RCC 7860 (cell line): Measurements from ENCODE around the gene FOXL2NB.

ENCODE experiments used
- DNase-seq: peaks from one replicate; pipeline ENCODE4 v3.0.0-alpha.2; 2015; ENCODE audit warnings: low spot score
- FAIRE-seq: peaks from 2 replicates; lab custom pipeline; 2012; peaks lifted over from hg19 to GRCh38; lab: Jason Lieb, UNC

Gene FOXL2NB

DNA sequence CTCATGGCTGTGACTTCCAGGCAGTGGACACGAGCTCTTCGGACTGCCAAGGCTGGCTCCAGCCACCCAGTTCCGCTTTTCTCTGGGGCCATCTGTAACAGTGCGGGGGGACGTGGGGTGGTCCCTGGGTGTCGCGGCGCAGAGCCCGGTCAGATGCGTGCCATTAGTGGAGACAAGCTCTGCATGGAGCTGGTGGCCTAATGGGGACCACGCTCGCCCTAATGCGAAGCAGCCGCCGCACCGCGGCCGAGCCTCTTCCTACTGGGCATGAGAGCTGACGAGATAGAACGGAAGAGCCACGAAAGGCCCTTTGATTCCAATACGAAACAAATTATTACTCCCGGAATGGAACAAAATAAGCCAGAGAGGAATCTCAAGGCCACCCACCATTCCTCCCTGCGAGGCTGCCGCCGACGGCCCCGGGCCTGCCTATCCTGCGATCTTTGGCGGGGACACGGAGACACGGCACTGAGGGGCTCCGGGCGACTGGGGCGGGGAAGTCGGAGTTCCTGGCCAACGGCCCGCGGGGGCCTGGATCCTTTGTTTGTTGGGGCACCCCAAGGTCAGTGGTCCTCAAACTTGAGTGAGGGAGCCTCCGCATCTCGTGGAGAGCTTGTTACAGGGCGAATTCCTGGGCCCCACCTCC, 18.2 kb upstream of the FOXL2NB start:
- FAIRE-seq, result no peak
- no peak for DNase-seq

DNA sequence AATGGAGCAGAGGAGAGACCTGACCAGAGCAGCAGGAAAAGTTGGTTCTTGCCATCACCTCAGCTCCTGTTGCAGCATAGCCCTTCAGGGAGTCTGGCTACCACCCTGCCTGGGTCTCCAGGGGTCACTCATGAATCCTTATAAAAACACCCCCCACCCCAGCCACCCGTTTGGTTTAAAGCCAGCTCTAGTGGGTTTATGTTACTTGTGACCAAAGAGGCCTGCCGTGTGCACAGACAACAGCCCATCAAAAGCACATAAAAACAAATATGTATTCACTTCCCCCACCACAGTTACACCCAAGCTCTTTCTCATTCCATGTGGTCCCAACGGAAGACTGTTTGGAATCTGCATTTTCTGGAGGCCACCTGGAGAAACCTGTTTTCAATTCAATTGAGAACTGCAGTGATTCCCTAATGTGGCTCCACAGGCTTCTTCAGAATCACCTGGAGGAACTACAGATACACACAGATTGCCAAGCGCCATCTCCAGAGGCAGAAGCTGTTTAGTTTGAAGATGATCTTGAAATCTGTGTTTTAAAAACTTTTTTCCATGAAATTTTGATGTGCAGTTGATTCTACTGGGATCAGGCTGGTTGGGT, 13.8 kb upstream of the FOXL2NB start:
- no peak for DNase-seq
- FAIRE-seq, result no peak

DNA sequence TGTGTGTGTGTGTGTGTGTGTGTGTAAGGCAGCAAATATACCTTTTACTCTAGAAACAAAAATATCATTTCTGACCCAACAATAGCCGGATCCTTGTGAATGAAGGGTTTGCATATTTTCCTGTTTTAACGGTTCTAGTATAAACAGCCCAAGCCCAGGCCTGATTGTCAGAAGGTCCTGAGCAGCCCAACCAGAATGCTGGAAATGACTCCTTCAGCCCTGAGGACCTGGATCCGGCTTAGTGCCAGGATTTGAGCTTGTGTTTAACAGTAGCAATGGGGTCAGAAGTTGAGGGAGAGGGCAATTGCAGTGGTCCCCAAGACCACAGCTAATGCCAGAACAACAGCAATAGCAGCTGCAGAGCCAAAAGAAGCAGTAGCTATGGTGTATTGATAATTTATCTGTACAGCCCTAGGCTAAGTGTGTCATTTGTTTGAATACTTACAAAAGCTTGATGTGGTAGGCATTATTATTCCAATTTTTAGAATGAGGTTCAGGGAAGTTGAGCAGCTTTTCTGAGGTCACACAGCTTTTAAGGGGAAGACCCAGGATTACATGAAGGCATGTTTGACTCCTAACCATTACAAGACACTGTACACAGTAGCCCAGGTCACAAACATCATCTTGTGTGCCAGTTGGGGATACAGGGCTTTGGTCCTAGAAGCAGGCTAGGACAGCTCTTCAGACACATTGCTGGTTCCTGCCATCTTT, 12.9 kb upstream of the FOXL2NB start:
- DNase-seq (no peak), FAIRE-seq (no peak)

DNA sequence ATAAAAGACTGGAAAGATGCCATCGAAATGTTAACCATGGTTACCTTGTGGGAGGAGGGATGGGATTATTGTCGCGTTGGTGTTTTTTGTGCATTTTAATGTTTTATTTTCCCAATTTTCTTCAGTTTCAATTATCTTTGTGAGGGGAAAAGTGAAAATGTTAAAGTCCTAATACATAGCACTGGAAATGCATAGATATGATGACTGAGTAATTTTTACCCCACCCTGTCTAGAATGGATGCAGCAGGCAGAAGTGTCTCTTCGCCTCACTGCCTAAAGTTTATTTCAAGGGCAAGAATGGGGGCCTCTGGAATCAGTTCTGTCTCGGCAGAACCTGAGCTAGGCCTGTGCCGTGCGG, 11.5 kb upstream of the FOXL2NB start:
- DNase-seq (no peak), FAIRE-seq (no peak)

DNA sequence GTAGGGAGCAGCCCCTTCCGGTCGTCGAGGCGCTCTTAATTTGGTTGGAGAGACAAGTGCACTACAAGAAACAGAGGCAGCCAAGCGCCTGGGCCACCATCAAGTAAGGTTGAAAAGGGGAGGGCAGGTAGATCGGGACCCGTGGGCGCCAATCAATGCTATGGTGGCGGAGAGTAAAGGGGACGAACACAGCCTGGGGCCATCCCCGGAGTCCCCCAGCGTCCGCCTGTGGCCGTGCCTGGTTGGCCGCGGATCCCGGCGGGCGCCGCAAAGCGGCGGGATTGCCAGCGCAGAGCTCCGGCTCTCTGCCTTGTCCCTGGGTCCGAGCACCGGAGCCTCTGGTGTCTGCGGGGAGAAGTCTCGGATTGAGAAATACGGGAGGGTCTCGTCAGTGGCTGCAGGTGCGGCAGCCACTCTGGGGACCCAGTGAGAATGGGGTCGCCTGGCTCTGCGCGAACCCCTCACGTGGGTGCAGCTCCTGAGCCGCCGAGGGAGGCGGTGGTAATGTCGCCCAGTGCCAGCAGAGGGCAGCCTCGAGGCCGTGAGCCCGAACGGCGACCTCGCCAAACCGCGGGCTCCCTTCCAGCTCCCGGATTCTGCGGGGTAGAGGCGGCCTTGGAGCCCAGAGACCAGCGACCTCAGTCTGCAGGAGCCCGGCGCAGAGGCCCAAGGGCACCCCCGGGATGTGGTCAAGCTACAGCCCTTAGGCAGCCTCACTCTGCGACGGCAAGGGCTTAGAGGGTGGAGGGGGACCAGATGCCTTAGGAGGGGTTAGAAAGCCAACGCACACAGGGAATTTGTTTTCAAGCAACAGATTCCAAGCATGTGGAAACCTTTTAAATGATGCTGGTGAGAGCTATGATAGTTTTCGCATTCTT, 10.9 kb upstream of the FOXL2NB start:
- DNase-seq, result peak; percentile 13
- no peak for FAIRE-seq

DNA sequence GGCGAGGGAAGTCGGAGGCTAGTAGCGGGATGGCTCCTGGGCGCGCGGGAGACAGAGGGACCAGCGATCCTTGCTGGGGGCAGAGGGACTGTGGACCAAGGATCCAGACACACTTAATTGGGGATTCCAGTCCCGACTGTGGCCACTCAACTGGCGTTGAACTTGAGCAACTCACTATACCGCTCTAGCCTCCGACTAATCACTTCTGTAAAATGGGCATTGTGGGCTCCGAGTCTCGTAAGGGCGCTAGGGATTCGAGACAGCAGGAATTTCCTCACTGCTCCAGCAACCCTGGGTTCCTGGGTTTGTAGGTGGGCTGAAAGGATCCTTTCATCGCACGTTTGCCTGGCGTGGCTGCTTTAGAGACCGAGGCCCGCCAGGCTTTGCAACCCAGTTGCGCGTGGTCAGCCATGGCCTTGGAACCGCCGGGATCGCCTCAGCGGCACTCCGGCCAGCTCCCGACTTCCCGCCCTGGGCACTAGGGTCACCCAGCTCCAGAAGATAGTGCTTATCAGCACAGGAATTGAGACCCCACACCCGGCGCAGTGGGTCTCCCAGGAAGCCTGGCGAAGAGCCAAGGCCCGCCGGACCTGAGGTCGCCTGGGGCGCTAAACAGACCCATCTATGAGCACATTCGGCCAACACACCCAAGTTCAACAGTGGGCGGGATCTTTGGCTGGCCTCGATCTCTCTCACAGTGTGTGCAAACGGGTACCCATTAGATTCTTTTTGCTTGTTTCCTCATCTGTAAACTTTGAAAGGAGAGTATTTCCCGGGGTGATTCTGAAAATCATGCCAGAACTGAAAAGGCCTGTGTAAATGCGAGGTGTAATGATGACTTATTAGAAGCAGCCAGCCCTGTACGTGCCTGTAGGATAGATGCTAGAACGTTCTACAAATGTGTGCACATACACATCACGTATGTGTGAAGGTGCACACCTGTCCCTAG, 10.0 kb upstream of the FOXL2NB start:
- DNase-seq, result no peak

DNA sequence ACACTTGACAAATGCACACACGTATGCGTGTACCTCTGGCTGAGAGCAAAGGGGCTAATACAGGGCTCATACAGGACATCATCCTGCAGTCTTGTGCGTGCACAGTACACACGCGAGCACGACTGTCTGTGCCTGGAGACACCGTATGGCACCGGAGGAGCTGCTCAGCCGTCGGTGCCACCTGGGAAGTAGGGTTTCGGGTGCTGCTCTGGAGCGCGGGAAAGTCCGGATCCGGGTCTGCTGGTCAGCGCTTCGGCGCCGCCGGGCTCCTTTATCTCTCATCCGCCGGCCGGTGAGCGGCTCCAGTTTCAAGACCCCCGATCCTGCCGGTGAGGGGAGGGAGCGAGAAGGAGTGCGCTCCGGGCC, 9.3 kb upstream of the FOXL2NB start:
- no peak for FAIRE-seq
- no peak for DNase-seq

More for the DNA sequence above, 10.0 kb upstream of the FOXL2NB start:
- no peak for FAIRE-seq

DNA sequence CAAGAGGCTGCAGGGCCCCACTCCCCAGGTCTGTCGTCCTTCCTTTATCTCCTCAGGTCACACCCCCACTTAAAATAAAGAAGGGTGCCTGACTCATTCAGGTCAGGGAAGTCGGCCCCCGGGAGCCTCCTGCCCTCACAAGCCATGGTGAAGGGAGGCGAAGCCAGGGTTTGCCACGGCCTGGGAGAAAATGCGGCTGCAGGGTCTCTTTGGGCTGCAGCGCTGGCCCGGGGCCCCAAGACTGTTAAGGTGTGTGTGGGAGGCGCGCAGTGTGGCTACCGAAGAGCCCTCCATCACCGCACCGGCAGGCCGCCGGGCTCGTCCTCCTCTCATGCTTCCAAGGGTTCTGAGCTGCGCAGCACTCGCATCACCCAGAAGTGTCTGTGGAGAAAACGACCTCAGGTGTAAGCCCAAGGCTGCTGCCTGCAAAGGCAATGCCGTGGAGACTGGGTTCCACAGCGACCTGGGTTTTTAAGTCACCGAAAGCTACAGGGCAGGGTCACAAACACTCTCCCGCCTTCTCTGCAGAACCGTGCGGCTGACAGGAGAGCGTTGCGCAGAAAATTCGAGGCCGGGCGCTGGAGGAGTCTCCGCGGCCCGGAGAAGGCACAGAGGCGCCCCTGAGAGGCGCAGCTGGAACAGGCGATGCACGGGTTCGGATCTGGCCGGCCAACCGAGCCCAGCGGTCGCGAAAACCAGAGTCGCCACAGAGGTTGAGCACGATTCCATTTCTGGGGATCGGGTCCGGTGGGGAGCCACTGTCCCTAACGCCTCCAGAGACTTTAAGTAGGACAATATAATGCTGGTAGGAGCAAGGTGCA, 8.8 kb upstream of the FOXL2NB start:
- DNase-seq (no peak), FAIRE-seq (no peak)

DNA sequence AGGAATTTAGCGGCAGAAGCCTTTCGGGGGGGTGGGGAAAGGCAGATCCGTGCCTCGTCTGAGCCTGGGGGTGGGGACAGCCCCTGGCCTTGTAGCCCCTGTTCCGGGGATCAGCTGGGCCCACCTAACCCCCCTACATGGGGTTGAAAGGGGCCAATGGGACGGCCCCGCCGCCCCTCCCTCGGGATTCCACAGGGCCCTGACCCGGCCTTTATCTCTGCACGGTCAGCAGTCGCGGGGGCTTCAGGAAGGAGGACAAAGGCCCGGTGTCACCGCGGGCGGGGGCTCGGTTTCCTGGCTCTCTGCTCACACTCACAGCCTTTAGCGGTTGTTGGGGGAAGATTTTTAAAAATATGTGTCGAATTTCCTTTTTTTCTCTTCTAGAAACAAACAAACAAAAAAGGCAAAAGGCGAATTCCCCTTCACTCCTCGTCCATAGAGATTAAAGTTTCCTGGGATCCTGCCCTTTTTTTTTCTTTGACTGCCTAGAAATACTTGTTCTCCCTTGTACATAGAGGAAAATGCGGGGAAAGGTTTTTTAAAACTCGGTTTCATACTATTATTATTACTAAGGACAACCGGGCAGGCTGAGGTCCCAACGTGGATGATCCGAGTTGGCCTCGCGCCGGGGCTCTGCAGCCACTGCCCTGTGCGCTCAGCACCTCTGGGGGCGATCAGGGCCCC, 8.0 kb upstream of the FOXL2NB start:
- no peak for DNase-seq
- FAIRE-seq, result no peak

DNA sequence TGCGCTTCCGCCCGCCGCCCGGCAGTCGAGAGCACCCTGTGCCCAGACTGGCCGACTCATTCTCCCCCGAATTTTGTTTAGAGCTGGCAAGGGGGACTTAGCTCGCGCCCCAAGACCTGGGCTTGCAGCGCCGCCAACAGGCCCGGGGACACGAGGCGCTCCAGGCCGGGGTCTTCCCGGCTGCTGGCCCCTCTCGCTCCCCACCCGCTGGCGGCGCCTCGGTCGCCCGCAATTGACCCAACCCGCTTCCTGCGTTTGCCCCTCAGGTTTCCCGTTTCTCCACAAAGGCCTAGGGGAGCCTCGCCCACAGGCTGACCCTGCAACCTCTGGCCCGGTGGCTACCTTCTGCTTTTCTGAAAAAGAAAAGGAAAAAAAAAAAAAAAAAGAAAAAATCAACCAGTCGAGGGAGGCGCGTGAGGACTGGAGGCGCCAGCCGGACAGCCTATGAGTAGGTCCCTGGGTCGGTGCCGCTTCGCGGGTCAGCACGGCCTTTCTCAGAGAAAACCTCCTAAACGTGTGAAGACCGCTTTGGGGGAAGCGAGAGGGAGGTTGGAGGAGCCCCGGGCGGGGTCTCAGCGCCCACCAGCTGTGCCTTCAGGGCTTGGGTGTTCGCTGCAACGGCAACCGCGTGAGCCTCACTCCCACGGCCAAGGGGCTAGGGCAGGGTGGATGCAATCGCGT, 7.3 kb upstream of the FOXL2NB start:
- no peak for FAIRE-seq

DNA sequence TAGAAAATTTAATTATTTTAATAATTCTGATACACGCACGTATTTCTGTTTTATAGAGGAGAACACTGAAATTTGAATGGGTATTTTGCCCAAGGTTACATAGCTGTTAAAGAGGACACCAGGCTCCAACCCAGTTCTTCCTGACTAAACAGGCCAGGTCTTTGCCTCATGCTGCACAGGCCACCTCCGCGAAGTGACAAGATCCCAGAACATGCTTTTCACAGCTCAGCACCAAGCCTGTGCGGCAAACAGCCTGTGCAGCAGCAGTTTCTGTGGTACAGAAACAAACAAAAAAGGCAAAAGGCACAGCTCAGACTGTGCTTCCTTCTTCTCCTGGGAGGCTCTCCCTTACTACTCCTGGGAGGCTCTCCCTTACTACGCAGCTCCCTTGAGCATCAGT, 6.6 kb upstream of the FOXL2NB start:
- DNase-seq (no peak), FAIRE-seq (no peak)

More for the DNA sequence above, 7.3 kb upstream of the FOXL2NB start:
- DNase-seq, result no peak

DNA sequence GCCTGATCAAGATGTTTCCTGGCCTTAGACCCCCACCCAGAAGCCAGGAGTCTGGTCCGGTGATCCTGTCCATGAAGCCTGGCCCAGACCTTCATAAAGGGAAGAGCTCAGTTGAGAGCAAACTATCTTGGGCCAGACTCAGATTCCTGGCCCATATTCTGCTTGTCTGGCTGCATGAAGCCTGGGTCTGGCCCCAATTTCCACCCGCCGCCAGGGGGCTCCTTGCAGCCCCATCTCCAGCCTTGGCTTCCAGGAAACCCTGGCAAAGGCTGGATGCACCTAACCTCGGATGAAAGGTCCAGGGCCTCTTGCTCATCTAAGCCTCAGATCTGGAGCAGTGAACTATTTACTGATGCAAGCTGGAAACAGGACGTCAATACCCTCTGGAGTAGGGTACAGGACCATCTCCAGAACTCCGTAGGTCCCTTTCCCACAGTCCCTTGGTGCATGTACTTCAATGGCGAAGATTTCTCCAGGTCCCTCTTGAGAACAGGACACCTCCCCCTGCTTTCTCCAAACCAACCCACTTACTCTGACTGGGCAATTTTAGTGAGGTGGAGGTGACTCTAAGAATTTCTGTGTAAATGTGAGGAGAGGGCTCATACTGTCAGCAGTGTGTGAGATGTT, 5.6 kb upstream of the FOXL2NB start:
- no peak for DNase-seq
- no peak for FAIRE-seq

DNA sequence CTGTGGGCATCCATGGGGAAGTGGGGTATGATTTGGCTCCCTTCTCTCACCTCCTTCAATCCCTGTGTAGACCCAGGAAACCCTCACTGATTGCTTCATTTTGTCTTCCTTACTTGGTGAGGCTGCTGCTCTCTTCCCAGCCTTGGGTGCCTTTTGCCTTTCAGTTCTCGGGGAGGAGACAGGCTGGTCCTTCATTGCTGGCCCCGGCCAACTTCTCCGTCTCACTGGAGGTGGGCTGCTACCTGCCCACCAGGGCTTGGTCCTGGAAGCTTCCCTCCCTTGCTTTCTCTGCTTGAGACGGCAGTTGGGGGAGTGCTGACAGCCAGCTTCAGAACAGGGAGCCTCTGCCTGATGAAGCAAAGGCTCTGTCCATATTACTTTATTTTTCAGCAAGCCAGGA, 4.7 kb upstream of the FOXL2NB start:
- FAIRE-seq, result no peak

DNA sequence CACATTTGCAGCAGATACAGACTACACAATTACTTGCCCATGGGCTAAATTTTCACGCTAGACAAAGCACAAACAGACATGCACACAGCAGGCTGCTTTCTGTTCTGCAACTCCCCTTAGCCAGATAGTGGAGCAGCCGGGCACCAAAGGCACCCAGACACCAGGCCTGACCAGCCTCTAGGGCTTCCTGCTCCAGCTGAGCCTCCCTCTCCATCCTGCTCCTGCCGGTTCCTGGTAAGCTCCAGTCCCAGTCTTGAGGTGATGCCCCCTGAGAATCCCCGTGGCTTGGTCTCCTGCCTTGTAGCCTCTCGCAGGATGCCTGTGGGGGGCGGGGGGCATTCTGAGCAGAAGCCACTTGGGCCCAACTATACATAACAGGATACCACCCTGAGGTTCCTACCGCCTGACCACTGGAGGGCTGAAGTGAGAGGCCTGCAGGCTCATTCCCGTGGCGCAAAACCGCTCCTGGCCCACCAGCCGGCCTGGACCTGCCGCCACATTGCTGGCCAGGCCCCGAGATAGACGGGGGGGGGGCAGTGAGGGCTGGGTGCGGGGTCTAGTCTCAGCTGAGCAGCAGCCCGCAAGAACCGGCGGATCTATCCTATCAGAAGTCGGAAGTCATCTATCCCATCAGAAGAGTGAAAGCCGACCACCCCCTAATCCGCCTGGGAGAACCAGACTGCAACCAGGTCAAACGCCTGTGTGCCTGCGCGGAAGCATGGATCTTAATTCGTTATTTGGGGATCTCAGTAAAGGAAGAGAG, 4.0 kb upstream of the FOXL2NB start:
- no peak for FAIRE-seq
- DNase-seq, result no peak

More for the DNA sequence above, 4.7 kb upstream of the FOXL2NB start:
- DNase-seq, result no peak

DNA sequence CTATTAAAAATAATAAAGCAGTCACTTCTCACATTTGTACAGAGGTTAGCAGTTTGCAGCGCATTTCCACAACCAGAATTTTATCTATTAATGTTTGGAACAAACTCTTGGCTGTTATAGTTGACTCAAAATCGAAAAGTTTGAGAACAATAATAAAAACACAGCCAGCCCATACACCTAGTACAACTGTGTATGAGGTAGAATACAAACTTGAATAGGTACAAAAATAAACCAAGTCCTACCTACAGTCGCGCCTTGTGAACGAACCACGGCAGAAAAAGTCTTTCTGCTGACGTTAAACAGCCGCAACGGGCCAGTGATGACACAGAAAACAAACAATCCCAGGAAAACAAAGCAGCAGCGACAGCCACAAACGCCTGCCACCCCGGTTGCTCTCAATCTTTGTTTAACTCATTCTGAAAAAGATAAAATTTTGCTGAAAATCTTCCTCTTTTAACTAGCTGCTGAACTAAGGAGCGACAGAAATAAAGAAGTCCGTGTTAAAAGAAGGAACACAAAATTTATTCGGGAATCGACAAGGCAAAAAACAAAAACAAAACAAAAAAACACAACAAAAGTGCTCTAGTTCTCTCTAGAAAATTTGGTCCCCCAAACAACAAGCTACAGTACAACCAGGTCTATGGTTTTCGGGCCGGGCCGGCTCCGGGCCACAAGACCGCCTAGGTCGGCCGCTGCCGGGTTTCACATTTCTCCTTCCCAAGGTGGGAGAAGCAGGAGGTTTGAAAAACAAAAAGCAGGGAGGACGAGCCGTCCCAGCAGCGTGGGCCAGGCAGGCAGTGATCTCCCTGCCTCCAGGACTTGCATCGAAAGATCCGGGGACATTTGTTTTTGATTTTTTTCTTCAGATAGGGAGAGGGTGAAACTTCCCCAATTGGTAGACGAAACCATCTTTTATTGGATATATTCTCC, 3.0 kb upstream of the FOXL2NB start:
- no peak for DNase-seq

DNA sequence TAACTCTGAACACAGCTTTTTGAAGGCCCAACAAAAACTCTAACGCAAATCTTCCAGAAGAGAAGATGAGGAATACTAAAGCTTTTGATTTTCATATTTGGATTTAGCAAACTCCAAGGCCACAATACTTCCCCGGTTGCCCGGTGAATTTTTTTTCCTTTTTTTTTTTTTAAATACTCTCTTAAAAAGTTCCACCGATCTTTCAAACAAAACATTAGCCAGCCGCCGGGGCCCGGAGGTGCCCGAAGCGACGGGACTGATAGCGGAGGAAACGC, 2.4 kb upstream of the FOXL2NB start:
- DNase-seq, result no peak
- FAIRE-seq, result no peak

More for the DNA sequence above, 3.0 kb upstream of the FOXL2NB start:
- FAIRE-seq, result no peak
